ENCODE measurements around the gene EBPL.

EBPL gene

GRCh38 chr13:49629947-49630346 lies 61.3 kb downstream of the EBPL start:
- DNase-seq, result no peak
- Histone ChIP-seq H3K4me3 (ENCODE audit: control insufficient read depth in 1 of 7, extremely low read depth in 1 of 7, insufficient read depth in 4 of 7, low read depth in 2 of 7, low read length in 6 of 7) (peak overlapping the region in 3 of 7 experiments; percentile 82 to 88 (median 85)), H3K27ac (ENCODE audit: insufficient read depth in 1 of 2, low read depth in 1 of 2, low read length in 2 of 2, poor library complexity in 1 of 2, severe bottlenecking in 2 of 2) (no peak overlapping the region), H3K36me3 (ENCODE audit: control insufficient read depth in 4 of 4, insufficient read depth in 4 of 4, low read length in 3 of 4) (peaks cover 2 to 15% (median 7%) of the 10 kb centered on the region in 4 experiments), H3K9me3 (ENCODE audit: control extremely low read depth in 1 of 5, control insufficient read depth in 4 of 5, insufficient read depth in 2 of 5, low read depth in 1 of 5, low read length in 4 of 5) (peaks cover 0 to 2% (median 0%) of the 10 kb centered on the region in 5 experiments), H3K27me3 (replicated peaks in 2 of 5; ENCODE audit: control insufficient read depth in 4 of 5, insufficient read depth in 5 of 5, low read length in 4 of 5) (no peaks in the 10 kb centered on the region), H3K4me1 (ENCODE audit: control extremely low read depth in 1 of 4, control insufficient read depth in 4 of 4, insufficient read depth in 4 of 4, low read length in 3 of 4) (peaks cover 7 to 34% (median 21%) of the 10 kb centered on the region in 4 experiments)
- POLR2A ChIA-PET, result no interaction called here
- CTCF ChIA-PET, result interaction anchor here (1.3 to 4.6 kb wide), 2 partner anchors 10 to 164 kb away, joined by 3 to 29 read pairs; no protein-coding TSS in a partner anchor
- 74% methylated on average over 4 of the region's 4 CpGs for WGBS (ENCODE audit: insufficient coverage)

DNA sequence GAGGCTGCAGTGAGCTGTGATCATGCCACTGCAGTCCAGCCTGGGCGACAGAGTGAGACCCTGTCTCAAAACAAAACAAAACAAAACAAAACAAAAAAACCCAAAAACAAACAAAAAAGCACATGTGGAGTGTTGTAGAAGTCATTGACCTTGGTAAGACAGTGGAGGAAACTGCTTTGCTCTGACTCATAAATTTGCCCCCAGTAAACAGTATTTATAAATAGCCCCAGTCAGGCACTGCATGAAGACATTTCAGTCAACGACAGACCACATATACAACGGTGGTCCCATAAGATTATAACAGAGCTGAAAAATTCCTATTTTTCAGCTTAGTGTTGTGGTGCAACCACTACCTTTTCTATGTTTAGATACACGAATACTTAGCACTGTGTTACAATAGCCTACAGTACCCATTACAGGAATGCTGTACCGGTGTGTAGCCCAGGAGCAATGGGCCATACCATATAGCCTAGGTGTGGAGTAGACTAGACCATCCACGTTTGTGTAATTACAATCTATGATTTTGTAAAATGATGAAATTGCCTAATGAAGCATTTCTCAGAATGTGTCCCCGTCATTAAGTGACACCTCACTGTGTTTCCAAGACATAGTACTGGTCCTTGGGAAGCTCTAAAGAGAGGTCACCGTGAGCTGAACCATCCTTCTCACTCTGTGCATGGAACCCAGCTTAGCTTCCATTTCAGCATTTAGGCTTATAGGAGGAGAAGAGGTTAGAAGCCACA lies 61.9 kb downstream of the EBPL start:
- H3K36me3 ChIP-seq (ENCODE audit: control insufficient read depth in 4 of 4, insufficient read depth in 4 of 4, low read length in 3 of 4), result peaks cover 2 to 15% (median 7%) of the 10 kb centered on the region in 4 experiments
- DNase-seq, result peak in 1 of 3 donors; percentile 45

GRCh38 chr13:49627831-49628652 lies 63.2 kb downstream of the EBPL start, which contains the start of gene ARL11:
ARL11 (plus strand) TSS chr13:49628507; CDS start chr13:49630448, 1,941 bp downstream.
- Histone ChIP-seq H3K4me1 (ENCODE audit: control extremely low read depth in 1 of 4, control insufficient read depth in 4 of 4, insufficient read depth in 4 of 4, low read length in 3 of 4) (peaks cover 7 to 33% (median 19%) of the 10 kb centered on the region in 4 experiments), H3K36me3 (ENCODE audit: control insufficient read depth in 4 of 4, insufficient read depth in 4 of 4, low read length in 3 of 4) (peaks cover 2 to 15% (median 7%) of the 10 kb centered on the region in 4 experiments), H3K27me3 (replicated peaks in 2 of 5; ENCODE audit: control insufficient read depth in 4 of 5, insufficient read depth in 5 of 5, low read length in 4 of 5) (no peaks in the 10 kb centered on the region), H3K4me3 (ENCODE audit: control insufficient read depth in 1 of 7, extremely low read depth in 1 of 7, insufficient read depth in 4 of 7, low read depth in 2 of 7, low read length in 6 of 7) (peak within 1 kb of the TSS; percentile 5 to 88 (median 78)), H3K27ac (ENCODE audit: insufficient read depth in 1 of 2, low read depth in 1 of 2, low read length in 2 of 2, poor library complexity in 1 of 2, severe bottlenecking in 2 of 2) (peak within 1 kb of the TSS; percentile 54 to 73), H3K9me3 (ENCODE audit: control extremely low read depth in 1 of 5, control insufficient read depth in 4 of 5, insufficient read depth in 2 of 5, low read depth in 1 of 5, low read length in 4 of 5) (peaks cover 0 to 2% (median 0%) of the 10 kb centered on the region in 5 experiments)
- DNase-seq, result peak; percentile 79 to 94 (median 92)
- CTCF ChIA-PET, result interaction anchor here (1.2 to 4.6 kb wide), 5 partner anchors 12 to 343 kb away, joined by 3 to 29 read pairs (median 5); partner anchors contain the start of gene PHF11
- 18% methylated on average over 6 of the region's 17 CpGs for WGBS (ENCODE audit: insufficient coverage)
- POLR2A ChIA-PET, result interaction anchor here (0.5 to 0.7 kb wide), 2 partner anchors 89 to 96 kb away, joined by 3 read pairs; no protein-coding TSS in a partner anchor

More for the DNA sequence above, 61.9 kb downstream of the EBPL start:
- H3K9me3 ChIP-seq (ENCODE audit: control extremely low read depth in 1 of 5, control insufficient read depth in 4 of 5, insufficient read depth in 2 of 5, low read depth in 1 of 5, low read length in 4 of 5), result peaks cover 0 to 2% (median 0%) of the 10 kb centered on the region in 5 experiments
- H3K4me3 ChIP-seq (ENCODE audit: control insufficient read depth in 1 of 7, extremely low read depth in 1 of 7, insufficient read depth in 4 of 7, low read depth in 2 of 7, low read length in 6 of 7), result peak overlapping the region in 6 of 7 experiments; percentile 62 to 88 (median 80)
- peak overlapping the region in 1 of 2 experiments; percentile 73 for H3K27ac ChIP-seq (ENCODE audit: insufficient read depth in 1 of 2, low read depth in 1 of 2, low read length in 2 of 2, poor library complexity in 1 of 2, severe bottlenecking in 2 of 2)
- ChIA-PET CTCF (interaction anchor here (0.7 to 4.6 kb wide), 3 partner anchors 11 to 163 kb away, joined by 3 to 29 read pairs (median 3); no protein-coding TSS in a partner anchor), POLR2A (no interaction called here)
- peaks cover 7 to 32% (median 19%) of the 10 kb centered on the region in 4 experiments for H3K4me1 ChIP-seq (ENCODE audit: control extremely low read depth in 1 of 4, control insufficient read depth in 4 of 4, insufficient read depth in 4 of 4, low read length in 3 of 4)
- no peaks in the 10 kb centered on the region for H3K27me3 ChIP-seq (replicated peaks in 2 of 5; ENCODE audit: control insufficient read depth in 4 of 5, insufficient read depth in 5 of 5, low read length in 4 of 5)
- 81% methylated on average over 5 of the region's 8 CpGs for whole genome bisulfite sequencing (ENCODE audit: insufficient coverage)

DNA sequence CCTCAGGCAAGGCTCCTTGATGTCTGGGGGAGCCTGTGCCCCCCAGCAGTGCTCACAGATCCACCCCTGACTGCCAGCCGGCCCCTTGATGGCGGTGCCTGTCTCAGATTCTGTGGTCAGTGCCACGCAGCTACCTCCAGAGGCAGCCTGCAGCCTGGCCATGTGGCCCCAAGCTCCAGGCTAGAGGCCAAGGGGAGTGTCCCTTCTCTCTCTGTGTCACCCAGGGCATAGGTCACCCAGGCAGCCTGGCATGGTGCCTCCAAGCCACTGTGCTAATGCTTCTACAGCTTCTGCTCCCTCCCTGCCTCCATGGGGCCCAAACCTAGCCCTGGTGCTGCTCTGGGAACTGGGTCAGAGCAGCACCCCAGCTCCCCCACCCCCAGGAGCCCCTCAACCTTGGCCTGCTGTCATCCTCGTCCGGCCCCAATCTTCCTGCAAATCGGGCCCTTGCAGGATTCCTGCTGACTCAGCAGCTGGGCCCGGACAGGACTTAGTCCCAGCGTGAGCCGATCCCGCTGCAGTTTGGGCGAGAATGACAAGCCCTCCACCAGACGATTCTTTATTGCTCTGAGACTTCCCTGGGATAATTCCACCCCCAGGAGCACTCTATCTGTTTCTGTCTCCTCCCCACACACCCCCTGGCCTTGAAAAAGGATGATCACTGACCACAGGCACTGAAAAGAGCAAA lies 65.8 kb downstream of the EBPL start:
- Histone ChIP-seq H3K27ac (ENCODE audit: insufficient read depth in 1 of 2, low read depth in 1 of 2, low read length in 2 of 2, poor library complexity in 1 of 2, severe bottlenecking in 2 of 2) (no peak overlapping the region), H3K36me3 (ENCODE audit: control insufficient read depth in 4 of 4, insufficient read depth in 4 of 4, low read length in 3 of 4) (peaks cover 0 to 5% (median 2%) of the 10 kb centered on the region in 4 experiments), H3K9me3 (ENCODE audit: control extremely low read depth in 1 of 5, control insufficient read depth in 4 of 5, insufficient read depth in 2 of 5, low read depth in 1 of 5, low read length in 4 of 5) (no peaks in the 10 kb centered on the region), H3K27me3 (replicated peaks in 2 of 5; ENCODE audit: control insufficient read depth in 4 of 5, insufficient read depth in 5 of 5, low read length in 4 of 5) (no peaks in the 10 kb centered on the region), H3K4me3 (ENCODE audit: control insufficient read depth in 1 of 7, extremely low read depth in 1 of 7, insufficient read depth in 4 of 7, low read depth in 2 of 7, low read length in 6 of 7) (no peak overlapping the region), H3K4me1 (ENCODE audit: control extremely low read depth in 1 of 4, control insufficient read depth in 4 of 4, insufficient read depth in 4 of 4, low read length in 3 of 4) (peaks cover 7 to 33% (median 19%) of the 10 kb centered on the region in 4 experiments)
- ChIA-PET CTCF (interaction anchor here (1.3 kb wide), 1 partner anchor 20 kb away, joined by 4 read pairs; no protein-coding TSS in a partner anchor), POLR2A (no interaction called here)
- no peak for DNase-seq
- 93% methylated on average over 12 of the region's 12 CpGs for WGBS (ENCODE audit: insufficient coverage)

DNA sequence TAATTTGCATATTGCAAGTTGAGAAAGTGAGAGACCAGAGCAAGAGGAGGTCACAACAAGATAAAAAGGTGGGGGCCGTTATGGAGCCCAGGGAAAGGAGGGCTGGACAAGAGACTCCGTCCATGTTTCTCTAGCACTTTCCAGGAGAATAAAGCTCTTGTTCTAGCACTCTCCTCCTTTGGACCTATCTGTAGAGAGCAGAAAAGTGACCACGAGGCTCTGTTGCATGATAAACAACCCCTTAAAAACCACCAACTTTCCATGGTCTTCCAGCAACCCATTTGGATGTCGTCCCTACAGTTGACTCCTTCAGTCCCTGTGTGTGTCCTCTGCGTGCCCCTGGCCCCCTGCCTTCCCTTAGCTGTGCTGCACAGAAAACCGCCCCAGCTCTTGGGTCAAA lies 67.1 kb downstream of the EBPL start:
- no peak overlapping the region for H3K4me3 ChIP-seq (ENCODE audit: control insufficient read depth in 1 of 7, extremely low read depth in 1 of 7, insufficient read depth in 4 of 7, low read depth in 2 of 7, low read length in 6 of 7)
- CTCF ChIA-PET, result interaction anchor here (0.6 to 2.1 kb wide), 2 partner anchors 11 to 201 kb away, joined by 3 to 7 read pairs; no protein-coding TSS in a partner anchor
- no peaks in the 10 kb centered on the region for H3K27me3 ChIP-seq (replicated peaks in 2 of 5; ENCODE audit: control insufficient read depth in 4 of 5, insufficient read depth in 5 of 5, low read length in 4 of 5)
- H3K27ac ChIP-seq (ENCODE audit: insufficient read depth in 1 of 2, low read depth in 1 of 2, low read length in 2 of 2, poor library complexity in 1 of 2, severe bottlenecking in 2 of 2), result no peak overlapping the region
- 86% methylated on average over 3 of the region's 6 CpGs for WGBS (ENCODE audit: insufficient coverage)
- H3K9me3 ChIP-seq (ENCODE audit: control extremely low read depth in 1 of 5, control insufficient read depth in 4 of 5, insufficient read depth in 2 of 5, low read depth in 1 of 5, low read length in 4 of 5), result no peaks in the 10 kb centered on the region
- peaks cover 0 to 34% (median 15%) of the 10 kb centered on the region in 4 experiments for H3K4me1 ChIP-seq (ENCODE audit: control extremely low read depth in 1 of 4, control insufficient read depth in 4 of 4, insufficient read depth in 4 of 4, low read length in 3 of 4)
- DNase-seq, result no peak
- POLR2A ChIA-PET, result interaction anchor here (0.6 kb wide), 1 partner anchor 127 kb away, joined by 4 read pairs; no protein-coding TSS in a partner anchor
- H3K36me3 ChIP-seq (ENCODE audit: control insufficient read depth in 4 of 4, insufficient read depth in 4 of 4, low read length in 3 of 4), result no peaks in the 10 kb centered on the region

GRCh38 chr13:49622174-49622946 lies 68.9 kb downstream of the EBPL start:
- DNase-seq, result no peak
- Histone ChIP-seq H3K36me3 (ENCODE audit: control insufficient read depth in 4 of 4, insufficient read depth in 4 of 4, low read length in 3 of 4) (no peaks in the 10 kb centered on the region), H3K4me3 (ENCODE audit: control insufficient read depth in 1 of 7, extremely low read depth in 1 of 7, insufficient read depth in 4 of 7, low read depth in 2 of 7, low read length in 6 of 7) (no peak overlapping the region), H3K4me1 (ENCODE audit: control extremely low read depth in 1 of 4, control insufficient read depth in 4 of 4, insufficient read depth in 4 of 4, low read length in 3 of 4) (peaks cover 0 to 25% (median 9%) of the 10 kb centered on the region in 4 experiments), H3K27ac (ENCODE audit: insufficient read depth in 1 of 2, low read depth in 1 of 2, low read length in 2 of 2, poor library complexity in 1 of 2, severe bottlenecking in 2 of 2) (no peak overlapping the region), H3K27me3 (replicated peaks in 2 of 5; ENCODE audit: control insufficient read depth in 4 of 5, insufficient read depth in 5 of 5, low read length in 4 of 5) (no peaks in the 10 kb centered on the region), H3K9me3 (ENCODE audit: control extremely low read depth in 1 of 5, control insufficient read depth in 4 of 5, insufficient read depth in 2 of 5, low read depth in 1 of 5, low read length in 4 of 5) (no peaks in the 10 kb centered on the region)
- POLR2A ChIA-PET, result interaction anchor here (0.6 kb wide), 1 partner anchor 109 kb away, joined by 3 read pairs; no protein-coding TSS in a partner anchor
- 67% methylated on average over 5 of the region's 11 CpGs for WGBS (ENCODE audit: insufficient coverage)
- CTCF ChIA-PET, result interaction anchor here (2.1 kb wide), 1 partner anchor 9 kb away, joined by 7 read pairs; no protein-coding TSS in a partner anchor

Data from common myeloid progenitor, CD34-positive (primary cell).